Epithelial cell of proximal tubule (primary cell): ENCODE data around the gene CLDN10. TPM values are rescaled to one million over a fixed set of nuclear protein-coding genes. Genes with fewer than 3 reads are reported as not detected.

Experiments
- DNase-seq: peaks from one replicate; pipeline ENCODE4 v3.0.0-alpha.2; 2011; ENCODE audit warnings: low read depth
- H3K4me3 ChIP-seq: 2 replicates; pipeline ENCODE4 v1.5.1; 2011; ENCODE audit warnings: low read depth, mild to moderate bottlenecking, low read length
- CTCF ChIP-seq: conservative IDR thresholded peaks from 2 replicates; pipeline ENCODE4 v1.5.1; 2012; ENCODE audit warnings: low read depth, mild to moderate bottlenecking, low read length
- total RNA-seq: library from RNA; depleted of rRNA; stranded (reverse); fragments of >200 nt; gene quantifications from 2 replicates; pipeline ENCODE4 v1.2.3, GENCODE V29; 2015

The CLDN10 gene
- total RNA-seq, 1 donor from 2014 or later, result 65.2 TPM

GRCh38 chr13:95588721-95589120, 36.2 kb downstream of the CLDN10 start:
- no peak for TF ChIP-seq CTCF
- no peak overlapping the region for H3K4me3 ChIP-seq
- no peak for DNase-seq

DNA sequence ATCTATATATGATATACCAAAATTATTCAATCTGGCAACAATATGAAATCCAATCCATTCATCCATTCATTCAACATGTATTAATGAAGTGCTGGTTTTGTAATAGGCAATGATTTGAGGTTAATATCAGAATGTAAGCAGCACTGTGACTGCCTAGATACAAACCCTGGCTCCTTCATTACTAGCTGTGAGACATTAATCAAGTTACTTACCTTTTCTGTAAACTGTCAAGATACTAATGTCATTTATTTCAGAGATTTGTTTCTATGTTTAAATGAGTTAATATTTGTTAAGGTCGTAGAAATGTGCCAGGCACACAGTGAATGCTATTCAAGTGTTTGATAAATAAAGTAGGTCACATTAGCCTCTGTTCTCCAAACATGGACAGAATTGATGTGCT, 40.9 kb downstream of the CLDN10 start:
- no peak for TF ChIP-seq CTCF
- H3K4me3 ChIP-seq, result no peak overlapping the region
- DNase-seq, result no peak

- no peak for DNase-seq
- H3K4me3 ChIP-seq, result no peak overlapping the region
- TF ChIP-seq CTCF, result no peak
Observed at GRCh38 chr13:95596701-95597100, 44.2 kb downstream of the CLDN10 start.

DNA sequence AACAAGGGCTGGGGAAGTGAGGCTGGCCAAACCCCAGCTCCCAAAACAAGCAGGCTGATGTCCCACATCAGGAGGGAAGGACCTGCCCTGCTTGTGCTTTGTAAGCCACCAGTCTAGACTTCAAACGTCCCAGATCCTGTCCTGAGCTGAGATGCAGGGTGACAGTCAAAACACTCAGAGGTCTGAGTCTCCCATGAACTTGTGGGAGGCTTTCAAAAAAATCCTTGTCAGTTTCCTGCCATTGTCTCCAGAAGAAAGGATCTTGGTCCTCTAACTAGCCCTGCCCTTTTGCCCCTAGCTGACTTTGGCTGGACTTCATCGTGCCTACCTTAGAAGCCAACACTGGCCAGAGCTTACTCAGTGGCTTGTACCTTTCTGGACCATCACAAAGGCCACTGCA, 48.7 kb downstream of the CLDN10 start:
- no peak for DNase-seq

DNA sequence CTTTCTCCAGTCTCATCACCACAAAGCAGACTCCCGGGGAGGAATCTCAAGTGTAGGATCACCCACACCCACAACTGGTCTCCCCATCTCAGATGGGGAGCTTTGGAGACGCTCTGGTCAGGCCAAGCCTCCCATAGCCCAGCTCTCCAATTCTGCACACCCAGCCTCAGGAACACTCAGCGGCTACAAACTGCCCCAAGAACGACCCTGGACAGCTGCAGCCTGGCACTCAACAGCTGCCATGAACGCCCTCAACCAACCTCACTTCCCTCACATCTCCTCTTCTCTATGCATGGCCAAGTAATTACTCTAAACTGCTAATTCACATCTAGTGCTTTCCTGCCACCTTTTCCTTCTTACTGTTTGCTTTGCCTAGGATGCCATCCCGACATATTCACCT, 49.4 kb downstream of the CLDN10 start:
- TF ChIP-seq CTCF, result no peak
- H3K4me3 ChIP-seq, result no peak overlapping the region
- no peak for DNase-seq

More for the DNA sequence above, 48.7 kb downstream of the CLDN10 start:
- H3K4me3 ChIP-seq, result no peak overlapping the region
- no peak for TF ChIP-seq CTCF

DNA sequence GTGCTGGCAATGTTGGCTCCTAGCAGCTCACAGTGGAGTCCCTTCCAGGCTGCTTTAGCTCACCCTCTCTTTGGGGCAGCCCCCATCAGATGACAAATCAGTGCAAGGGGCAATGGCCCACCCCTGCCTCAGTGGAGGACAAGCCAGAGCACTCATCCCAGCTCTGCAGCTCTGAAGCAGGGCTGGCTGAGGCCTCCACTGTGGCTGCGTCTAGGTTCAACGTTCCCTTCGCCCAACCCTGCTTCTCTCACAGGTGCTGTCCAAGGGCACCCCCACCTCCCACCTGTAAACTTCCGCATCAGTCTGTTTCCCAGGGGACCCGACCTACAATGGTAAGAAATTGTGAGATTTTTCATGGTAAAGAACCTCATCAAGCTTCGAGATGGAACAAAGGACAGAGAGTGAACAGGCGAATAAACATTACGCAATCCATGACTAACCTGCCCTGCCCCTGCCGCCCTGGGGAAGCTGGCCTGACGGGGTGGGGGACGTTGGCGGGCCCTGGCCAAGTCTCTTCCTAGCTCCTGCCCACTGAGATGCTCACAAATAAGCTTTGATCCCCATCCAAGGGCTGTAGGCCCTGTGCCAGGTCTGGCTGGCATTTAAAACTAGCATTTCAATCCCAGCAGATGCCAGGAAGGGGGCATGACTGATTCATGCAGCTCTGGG, 51.5 kb downstream of the CLDN10 start:
- H3K4me3 ChIP-seq, result no peak overlapping the region
- peak; percentile 71 for DNase-seq
- TF ChIP-seq CTCF, result no peak

DNA sequence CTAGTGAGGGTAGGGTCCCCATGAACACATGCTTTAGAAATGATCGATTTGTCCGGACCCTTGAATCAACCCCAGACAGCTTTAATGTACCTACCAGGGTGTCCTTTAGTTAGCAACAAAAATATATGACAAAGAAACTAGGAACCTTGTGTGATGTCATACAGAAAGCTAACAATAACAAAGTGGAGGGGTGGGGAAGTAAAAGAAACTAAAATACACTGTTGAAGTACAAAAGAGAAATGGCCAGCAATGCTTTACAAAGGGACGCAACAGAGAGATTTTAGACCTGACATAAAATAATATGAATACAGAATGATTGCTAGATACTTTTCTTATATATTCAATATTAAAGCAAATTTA, 52.0 kb downstream of the CLDN10 start:
- no peak overlapping the region for H3K4me3 ChIP-seq
- no peak for DNase-seq
- no peak for TF ChIP-seq CTCF
